Mesenteric fat pad (tissue), 1 donor: ENCODE results near the gene CDK6. TPM values are rescaled to one million over a fixed set of nuclear protein-coding genes. Genes with fewer than 3 reads are reported as not detected.
"Not testable (repeated sequence)": the region's sequence is repeated elsewhere in the genome, so short reads cannot be mapped to it uniquely, and the experiment has no call there.

Source experiments
- DNase-seq: peaks from one replicate; pipeline ENCODE4 v3.0.0-alpha.2; 2020; ENCODE audit warnings: low spot score
- long read RNA-seq: library from polyadenylated mRNA; unstranded; transcript quantifications from one replicate; pipeline ENCODE4 v2.0.0, GENCODE V29; 2020
- total RNA-seq: library from RNA; stranded (reverse); fragmentation: NEBNext Ultra II Directional; extraction: Animal tissue kit (Norgen Biotek cat#: 25700); gene quantifications from one replicate; pipeline ENCODE4 v1.2.1, GENCODE V29; 2021
- donor health status: DM: yes; HTN: yes; CAD: no.

Gene CDK6
- 17.1 TPM for total RNA-seq
- long read RNA-seq, partial matches to known transcripts: 14 of 27 reads
- long read RNA-seq, other reads (novel, unspliced or antisense): 9 of 27 reads

DNA sequence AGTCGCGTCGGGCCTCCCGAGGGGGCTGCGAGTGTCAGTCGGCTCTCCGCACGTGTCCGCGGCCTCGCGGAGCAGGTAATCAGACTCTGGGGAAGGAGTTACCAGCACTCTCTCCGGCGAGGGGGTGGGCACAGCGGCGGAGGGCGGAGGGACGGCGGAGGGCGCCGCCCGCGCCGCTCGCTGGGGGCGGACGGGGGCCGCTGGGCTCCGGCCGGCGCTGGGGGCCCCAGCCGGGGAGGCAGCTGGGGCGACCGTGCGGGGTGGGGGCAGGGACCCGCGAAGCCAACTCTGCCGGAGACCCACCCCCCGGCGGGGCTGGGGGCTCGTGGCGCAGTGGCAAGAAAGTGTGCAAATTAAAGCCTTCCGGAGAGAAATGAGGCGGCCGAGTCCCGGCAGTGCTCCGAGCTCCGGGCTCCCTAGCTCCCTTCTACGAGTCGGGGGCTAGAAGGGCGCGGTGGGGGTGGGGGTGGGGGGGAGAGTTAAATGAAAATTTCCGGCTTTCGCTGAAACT is at the start of gene CDK6:
Gene CDK6 (minus strand): TSS at position 85 of the 511 bp plus-strand sequence. CDS start 3,250 bp downstream, outside the sequence.
- peak; percentile 90 for DNase-seq

DNA sequence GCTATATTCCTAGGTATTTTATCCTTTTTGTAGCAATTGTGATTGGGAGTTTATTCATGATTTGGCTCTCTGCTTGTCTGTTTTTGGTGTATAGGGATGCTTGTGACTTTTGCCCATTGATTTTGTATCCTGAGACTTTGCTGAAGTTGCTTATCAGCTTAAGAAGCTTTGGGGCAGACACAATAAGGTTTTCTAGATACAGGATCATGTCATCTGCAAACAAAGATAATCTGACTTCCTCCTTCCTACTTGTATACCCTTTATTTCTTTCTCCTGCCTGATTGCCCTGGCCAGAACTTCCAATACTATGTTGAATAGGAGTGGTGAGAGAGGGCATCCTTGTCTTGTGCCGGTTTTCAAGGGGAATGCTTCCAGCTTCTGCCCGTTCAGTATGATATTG is 49.7 kb upstream of the CDK6 start:
- DNase-seq: not testable (repeated sequence)

GRCh38 chr7:92884218-92884617 is 47.8 kb upstream of the CDK6 start:
- DNase-seq: no peak

DNA sequence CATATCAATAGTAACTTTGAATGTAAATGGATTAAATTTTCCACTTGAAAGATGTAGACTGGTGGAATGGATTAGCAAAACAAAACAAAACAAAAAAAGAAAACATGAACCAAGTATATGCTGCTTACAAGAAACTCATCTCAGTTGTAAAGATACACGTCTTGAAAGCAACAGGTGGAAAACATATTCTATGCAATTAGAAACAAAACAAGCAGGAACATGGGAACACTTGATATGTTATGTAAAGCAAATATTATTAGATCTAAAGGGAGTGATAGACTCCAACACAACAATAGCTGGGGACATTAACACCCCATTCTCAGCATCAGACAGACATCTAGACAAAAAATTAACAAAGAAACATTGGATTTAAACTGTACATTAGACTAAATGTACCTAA is 46.4 kb upstream of the CDK6 start:
- no peak for DNase-seq

- no peak for DNase-seq
Measured at GRCh38 chr7:92881091-92881485, 44.7 kb upstream of the CDK6 start.

DNA sequence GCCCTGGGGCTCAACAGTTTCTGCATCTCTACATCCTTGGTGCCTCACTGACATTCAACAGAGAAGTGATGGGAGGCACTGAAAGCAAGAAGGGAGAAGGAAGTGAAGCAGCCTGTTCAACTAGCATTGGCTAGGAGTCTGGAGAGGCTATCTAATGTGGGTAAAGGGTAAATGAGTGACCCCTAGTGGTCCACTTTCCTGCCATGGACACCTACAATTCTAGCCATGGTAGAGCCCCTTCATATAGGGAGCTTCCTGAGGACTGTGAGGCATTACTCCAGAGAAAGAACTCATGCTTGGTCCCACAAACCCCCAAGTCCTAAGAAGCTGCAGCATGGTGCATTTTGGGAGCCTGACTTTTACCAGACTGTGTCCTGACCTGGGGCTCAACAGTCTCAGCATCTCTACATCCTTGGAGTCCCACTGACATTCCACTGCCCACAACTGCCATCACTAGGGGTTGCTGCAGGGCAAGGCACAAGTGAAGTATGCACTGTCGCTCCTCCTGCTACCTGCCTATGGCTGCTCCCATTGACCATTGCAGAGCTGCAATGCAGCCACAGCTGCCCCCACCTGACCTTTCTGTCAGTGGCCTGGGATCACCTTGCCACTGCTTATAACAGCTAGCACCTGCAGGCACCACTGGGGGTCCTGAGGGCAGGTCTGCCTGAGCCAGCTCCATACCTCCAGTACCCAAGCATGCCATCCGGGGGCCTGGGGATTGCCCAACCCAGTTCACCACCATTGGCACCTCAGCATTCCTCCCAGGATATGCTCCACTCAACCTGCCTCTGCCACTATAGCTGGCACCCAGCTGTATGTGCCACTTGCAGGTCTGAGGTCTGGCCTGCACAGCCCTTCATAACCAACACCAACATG is 44.1 kb upstream of the CDK6 start:
- no peak for DNase-seq

DNA sequence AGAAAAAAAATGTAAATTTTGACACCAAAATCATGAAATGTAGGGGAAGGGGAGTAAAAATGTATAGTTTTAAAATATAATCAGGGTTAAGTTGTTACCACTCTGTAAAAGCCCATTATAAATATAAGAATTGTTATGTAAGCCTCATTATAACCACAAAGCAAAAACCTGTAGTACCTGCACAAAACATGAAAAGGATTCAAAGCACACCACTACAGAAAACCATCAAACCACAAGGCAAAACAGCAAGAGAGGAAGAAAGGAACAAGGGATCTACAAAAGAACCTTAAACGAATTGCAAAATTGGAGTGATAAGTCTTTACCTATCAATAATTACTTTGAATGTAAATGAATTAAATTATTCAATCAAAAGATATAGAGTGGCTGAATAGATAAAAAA is 41.0 kb upstream of the CDK6 start:
- no peak for DNase-seq

DNA sequence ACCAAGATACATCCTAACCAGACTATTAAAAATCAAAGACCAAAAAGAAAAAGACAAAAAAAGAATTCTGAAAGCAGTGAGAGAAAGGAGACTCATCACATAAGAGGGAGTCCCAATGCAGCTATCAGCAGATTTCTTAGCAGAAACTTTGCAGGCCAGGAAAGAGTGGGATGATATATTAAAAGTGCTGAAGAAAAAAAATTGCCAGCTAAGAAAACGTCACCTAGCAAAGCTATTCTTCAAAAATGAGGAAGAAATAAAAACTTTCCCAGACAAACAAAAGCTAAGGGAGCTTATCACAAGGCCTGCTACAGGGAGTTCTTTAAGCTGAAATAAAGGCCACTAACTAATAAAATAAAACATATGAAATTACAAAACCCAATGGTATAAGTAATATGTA is 40.5 kb upstream of the CDK6 start:
- no peak for DNase-seq

DNA sequence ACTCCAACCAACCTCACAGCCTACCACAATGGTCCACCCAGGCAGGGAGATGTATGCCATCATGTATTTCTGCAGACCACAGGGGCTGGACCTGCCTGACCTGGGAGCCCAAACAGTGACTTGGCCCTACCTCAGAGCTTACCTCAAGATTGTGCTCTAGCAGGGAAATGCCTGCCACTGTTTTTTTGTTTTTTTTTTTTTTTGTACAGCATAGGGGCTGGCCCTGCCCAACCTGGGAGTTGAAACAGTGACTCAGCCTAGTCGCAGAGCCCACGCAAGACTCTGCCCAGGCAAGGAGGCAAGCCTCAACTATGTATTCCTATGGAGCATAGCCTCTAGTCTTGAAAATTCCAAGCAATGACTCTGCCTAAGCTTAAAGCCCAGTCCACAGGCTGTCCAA is 39.3 kb upstream of the CDK6 start:
- DNase-seq: no peak

- DNase-seq: no peak
Measured at GRCh38 chr7:92875173-92875572, 38.8 kb upstream of the CDK6 start.

- no peak for DNase-seq
Measured at GRCh38 chr7:92874567-92874966, 38.2 kb upstream of the CDK6 start.

DNA sequence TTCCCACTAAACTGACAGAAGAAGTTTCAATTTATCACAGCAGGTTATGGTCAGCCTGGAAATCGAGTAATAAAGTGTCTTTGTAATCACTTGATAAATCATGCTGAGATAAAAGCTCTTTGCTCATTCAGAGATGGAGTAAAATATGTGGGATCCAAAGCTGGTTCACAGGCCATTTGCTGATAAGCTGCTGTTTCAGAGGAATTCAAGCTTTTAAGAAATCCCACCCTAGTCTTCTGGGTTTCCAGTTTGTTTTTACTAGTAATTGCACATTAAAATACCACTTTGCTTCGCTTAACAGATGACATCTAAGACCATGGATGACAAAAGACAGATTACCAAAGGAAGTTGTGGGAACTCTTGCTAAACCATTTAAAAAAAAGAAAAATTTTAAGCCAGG is 37.4 kb upstream of the CDK6 start:
- no peak for DNase-seq

- DNase-seq: no peak
Measured at GRCh38 chr7:92872701-92873100, 36.3 kb upstream of the CDK6 start.

GRCh38 chr7:92868683-92869293 is 32.4 kb upstream of the CDK6 start:
- no peak for DNase-seq

DNA sequence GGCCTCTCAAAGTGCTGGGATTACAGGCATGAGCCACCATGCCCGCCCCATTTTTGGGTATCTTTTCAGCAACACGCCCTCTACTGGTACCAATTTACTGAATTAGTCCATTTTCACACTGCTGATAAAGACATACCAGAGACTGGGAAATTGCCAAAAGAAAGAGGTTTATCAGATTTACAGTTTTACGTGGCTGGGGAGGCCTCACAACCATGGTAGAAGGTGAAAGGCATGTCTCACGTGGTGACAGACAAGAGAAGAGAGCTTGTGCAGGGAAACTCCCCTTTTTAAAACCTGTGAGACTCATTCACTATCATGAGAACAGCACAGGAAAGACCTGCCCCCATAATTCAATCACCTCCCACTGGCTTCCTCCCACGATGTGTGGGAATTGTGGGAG is 27.8 kb upstream of the CDK6 start:
- DNase-seq: not testable (repeated sequence)

DNA sequence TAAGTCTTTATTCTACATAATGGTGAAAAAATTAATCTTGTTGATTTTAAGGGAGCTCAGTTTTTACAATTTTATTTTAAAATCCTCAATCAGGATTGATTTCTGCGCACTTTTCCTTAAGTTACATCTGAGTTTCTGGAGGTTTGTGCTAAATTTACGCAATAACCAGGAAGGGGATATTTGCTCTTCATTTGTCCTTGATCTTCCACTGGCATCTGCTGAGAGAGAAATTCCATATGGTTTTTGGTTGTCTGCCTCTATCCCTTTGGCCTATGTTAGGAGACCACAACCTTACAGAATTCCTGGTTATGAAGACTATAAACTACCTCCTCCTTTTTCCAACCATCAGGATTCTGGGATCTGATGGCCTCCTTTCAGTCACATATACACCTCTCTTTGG is 20.1 kb upstream of the CDK6 start:
- DNase-seq: no peak

DNA sequence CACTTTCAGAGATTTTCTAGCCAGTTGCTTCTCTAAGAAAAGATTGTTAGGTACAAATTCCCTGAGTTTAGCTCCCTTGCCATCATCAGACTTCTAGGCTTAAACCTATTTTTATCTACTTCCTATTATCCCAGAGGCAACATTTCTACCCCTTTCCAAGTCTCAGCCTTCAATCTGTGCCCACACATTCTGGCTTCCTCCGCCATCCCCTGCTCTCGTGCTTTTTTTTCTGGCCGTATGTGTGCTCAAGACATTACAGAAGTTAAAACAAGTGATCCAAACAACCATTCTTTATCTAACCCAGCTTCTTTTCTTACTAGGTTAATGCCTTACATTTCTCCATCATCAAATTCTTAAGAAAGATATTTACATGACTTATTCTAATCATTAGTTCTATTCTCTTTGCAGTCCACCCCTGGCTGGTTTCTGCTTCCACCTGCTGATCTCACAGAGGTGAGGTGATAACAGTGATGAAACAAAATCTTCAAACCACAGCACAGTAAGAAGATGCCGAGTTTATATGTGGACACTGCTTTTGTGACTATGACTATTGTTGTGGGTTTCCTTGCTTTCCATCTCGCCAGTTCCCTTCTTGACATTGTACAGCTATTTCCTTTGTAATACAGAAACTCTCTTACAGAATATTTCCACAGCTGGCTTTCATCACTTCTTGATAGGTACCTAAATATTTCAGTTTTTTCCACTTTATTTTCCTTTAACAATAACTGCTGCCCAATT is 18.3 kb upstream of the CDK6 start:
- no peak for DNase-seq

DNA sequence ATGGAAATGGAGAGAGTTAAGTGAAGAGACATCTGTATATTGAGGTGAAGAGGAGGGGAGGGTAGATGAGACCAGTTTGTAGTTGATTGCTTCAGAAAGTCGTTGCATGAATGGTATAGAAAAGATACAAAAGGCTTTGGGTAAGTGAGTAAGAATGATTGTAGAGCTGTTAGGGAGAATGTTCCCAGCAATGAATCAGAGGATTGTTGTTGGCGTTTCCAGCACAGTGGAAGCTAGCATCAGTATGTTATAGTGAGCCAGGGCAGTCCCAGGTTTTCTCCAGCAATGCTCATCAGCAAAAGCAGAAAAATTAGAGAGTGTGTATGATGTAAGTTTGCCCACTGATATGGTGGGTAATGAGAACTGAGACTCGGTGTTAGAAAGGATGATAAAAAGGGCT is 15.4 kb upstream of the CDK6 start:
- DNase-seq: no peak

GRCh38 chr7:92850516-92850915 is 14.1 kb upstream of the CDK6 start:
- DNase-seq: no peak

DNA sequence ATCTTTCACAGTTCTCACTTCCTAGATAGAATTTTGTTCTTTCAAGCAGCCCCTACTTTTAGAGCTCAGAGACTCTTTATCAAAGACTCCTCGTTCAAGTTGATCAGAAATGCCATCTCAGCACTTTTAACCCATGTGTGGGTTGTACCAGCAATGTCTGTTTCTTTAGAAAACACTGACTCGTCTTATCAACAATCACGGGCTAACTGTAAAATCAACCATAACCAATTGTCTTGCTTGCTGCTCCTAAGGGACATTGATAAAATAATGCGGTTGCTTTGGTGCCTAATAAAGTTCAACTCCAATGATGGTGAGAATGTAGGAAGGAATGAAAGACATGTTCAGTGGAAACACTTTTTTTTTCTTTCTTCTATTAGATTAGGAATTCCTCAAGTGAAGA is 12.9 kb upstream of the CDK6 start:
- DNase-seq: no peak

DNA sequence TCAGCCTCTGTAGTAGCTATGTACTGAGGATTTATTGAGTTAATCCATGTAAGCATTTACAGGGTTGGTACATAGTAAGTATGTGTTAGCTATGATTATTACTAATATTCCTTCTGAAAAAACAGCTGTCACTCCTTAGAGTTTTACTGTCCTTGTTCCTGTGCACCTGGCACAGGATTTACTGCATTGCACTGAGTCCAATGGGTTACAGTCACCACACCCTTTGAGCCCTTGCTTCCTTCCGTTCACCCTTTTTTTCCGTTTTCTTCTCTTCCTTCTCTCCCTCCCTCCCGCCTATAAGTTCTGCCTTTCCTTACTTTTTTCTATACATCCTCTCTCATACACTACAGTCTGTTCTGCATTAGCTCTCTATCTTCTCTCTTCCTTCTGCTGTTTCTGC is 12.5 kb upstream of the CDK6 start:
- no peak for DNase-seq

- DNase-seq: no peak
Measured at GRCh38 chr7:92848441-92848840, 12.1 kb upstream of the CDK6 start.
